Effector memory CD8-positive, alpha-beta T cell (primary cell): ENCODE measurements around the gene IST1.

ENCODE experiments used
- ATAC-seq: fragments of 150-1000 bp; cut with Tn5 transposase; replicated peaks from 2 replicates; pipeline ENCODE4 v1.10.0; 2021; ENCODE audit warnings: mild to moderate bottlenecking, moderate library complexity
- DNase-seq, 3 experiments: peaks; one replicate each; pipeline ENCODE4 v3.0.0; 2021
- H3K27ac Mint-ChIP-seq, 2 donors: one replicate each; pipeline ENCODE4 v1.8.0; 2022; ENCODE audit warnings: mild to moderate bottlenecking in 2 of 2, mixed read lengths in 2 of 2, moderate library complexity in 2 of 2
- H3K27me3 Mint-ChIP-seq, 2 donors: one replicate each; pipeline ENCODE4 v1.8.0; 2022; ENCODE audit warnings: mixed read lengths in 2 of 2
- H3K36me3 Mint-ChIP-seq: one replicate; pipeline ENCODE4 v1.8.0; 2022; ENCODE audit warnings: mild to moderate bottlenecking, moderate library complexity, mixed read lengths; ENCODE audit not compliant: insufficient read depth
- H3K4me1 Mint-ChIP-seq, 2 donors: one replicate each; pipeline ENCODE4 v1.8.0; 2022; ENCODE audit warnings: low read depth in 2 of 2, mixed read lengths in 2 of 2
- H3K4me3 Mint-ChIP-seq, 2 donors: one replicate each; pipeline ENCODE4 v1.8.0; 2022; ENCODE audit warnings: mild to moderate bottlenecking in 2 of 2, mixed read lengths in 2 of 2, moderate library complexity in 2 of 2
- H3K9me3 Mint-ChIP-seq, 2 donors: one replicate each; pipeline ENCODE4 v1.8.0; 2022; ENCODE audit warnings: mixed read lengths in 2 of 2

The IST1 gene

GRCh38 chr16:71969353-71969752 is 74.0 kb downstream of the IST1 start:
- DNase-seq (no peak), ATAC-seq (no peak)
- H3K36me3 Mint-ChIP-seq, result no peaks in the 10 kb centered on the region
- H3K27ac Mint-ChIP-seq, result no peak overlapping the region
- H3K4me3 Mint-ChIP-seq, result no peak overlapping the region
- H3K27me3 Mint-ChIP-seq, result no peaks in the 10 kb centered on the region
- H3K4me1 Mint-ChIP-seq, result no peaks in the 10 kb centered on the region
- H3K9me3 Mint-ChIP-seq, result no peaks in the 10 kb centered on the region

DNA sequence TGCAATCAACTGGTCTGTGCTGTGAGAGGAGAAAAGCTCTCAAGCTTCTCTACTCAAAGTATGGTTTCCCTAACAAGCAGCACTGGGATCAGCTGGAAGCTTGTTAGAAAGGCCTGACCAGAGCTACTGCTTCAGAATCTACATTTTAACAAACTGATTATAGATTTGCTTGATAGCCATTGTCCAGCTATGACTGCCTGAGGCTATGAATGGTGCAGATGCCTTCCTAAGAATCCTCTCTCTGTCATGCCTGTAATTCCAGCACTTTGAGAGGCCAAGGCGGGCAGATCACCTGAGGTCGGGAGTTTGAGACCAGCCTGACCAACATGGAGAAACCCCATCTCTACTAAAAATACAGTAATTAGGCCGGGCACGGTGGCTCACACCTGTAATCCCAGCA is 76.2 kb downstream of the IST1 start:
- H3K27ac Mint-ChIP-seq, result no peak overlapping the region
- no peak for ATAC-seq
- H3K9me3 Mint-ChIP-seq, result no peaks in the 10 kb centered on the region
- H3K36me3 Mint-ChIP-seq, result no peaks in the 10 kb centered on the region
- no peaks in the 10 kb centered on the region for H3K4me1 Mint-ChIP-seq
- no peak for DNase-seq
- H3K4me3 Mint-ChIP-seq, result no peak overlapping the region
- H3K27me3 Mint-ChIP-seq, result no peaks in the 10 kb centered on the region

DNA sequence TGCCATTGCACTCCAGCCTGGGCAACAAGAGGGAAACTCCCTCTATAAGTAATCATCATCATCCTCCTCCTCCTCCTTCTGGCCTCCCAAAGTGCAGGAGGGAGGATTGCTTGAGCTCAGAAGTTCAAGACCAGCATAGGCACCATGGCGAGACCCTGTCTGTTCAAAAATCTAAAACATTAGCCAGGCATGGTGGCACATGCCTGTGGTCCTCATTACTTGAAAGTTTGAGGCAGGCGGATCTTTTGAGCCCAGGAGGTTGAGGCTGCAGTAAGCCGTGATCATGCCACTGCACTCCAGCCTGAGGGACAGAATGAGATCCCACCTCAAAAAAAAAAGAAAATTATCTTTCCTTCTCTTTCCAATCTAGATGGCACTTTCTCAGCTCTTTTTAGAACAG is 77.0 kb downstream of the IST1 start:
- no peak overlapping the region for H3K27ac Mint-ChIP-seq
- no peaks in the 10 kb centered on the region for H3K9me3 Mint-ChIP-seq

GRCh38 chr16:71973001-71973400 is 77.7 kb downstream of the IST1 start:
- ATAC-seq (no peak), DNase-seq (no peak)
- Mint-ChIP-seq H3K27ac (no peak overlapping the region), H3K4me1 (no peaks in the 10 kb centered on the region), H3K27me3 (peaks cover 0 to 2% of the 10 kb centered on the region in 2 donors), H3K4me3 (no peak overlapping the region), H3K9me3 (no peaks in the 10 kb centered on the region), H3K36me3 (no peaks in the 10 kb centered on the region)

More for the DNA sequence above, 77.0 kb downstream of the IST1 start:
- ATAC-seq, result no peak
- no peaks in the 10 kb centered on the region for H3K36me3 Mint-ChIP-seq
- H3K4me3 Mint-ChIP-seq, result no peak overlapping the region
- H3K27me3 Mint-ChIP-seq, result no peaks in the 10 kb centered on the region
- DNase-seq, result no peak
- no peaks in the 10 kb centered on the region for H3K4me1 Mint-ChIP-seq

- H3K27me3 Mint-ChIP-seq, result peaks cover 0 to 6% of the 10 kb centered on the region in 2 donors
- ATAC-seq (no peak), DNase-seq (no peak)
- no peaks in the 10 kb centered on the region for H3K9me3 Mint-ChIP-seq
- H3K27ac Mint-ChIP-seq, result no peak overlapping the region
- H3K36me3 Mint-ChIP-seq, result no peaks in the 10 kb centered on the region
- no peaks in the 10 kb centered on the region for H3K4me1 Mint-ChIP-seq
- no peak overlapping the region for H3K4me3 Mint-ChIP-seq
Observed at GRCh38 chr16:71974068-71974818, 78.9 kb downstream of the IST1 start.
